Astrocyte (in vitro differentiated cells and primary cell): Measurements from ENCODE around the gene RPL18. TPM values are rescaled to one million over a fixed set of nuclear protein-coding genes. Genes with fewer than 3 reads are reported as not detected.

ENCODE experiments used
- DNase-seq: peaks from one replicate; pipeline ENCODE4 v3.0.0-alpha.2; 2010; ENCODE audit warnings: low read depth
- FAIRE-seq: peaks from 2 replicates; lab custom pipeline; 2011; peaks lifted over from hg19 to GRCh38; lab: Jason Lieb, UNC
- H2AFZ ChIP-seq: 2 replicates; pipeline ENCODE4 v1.6.0; 2012; ENCODE audit warnings: low read depth, low read length, inconsistent platforms
- H3K27ac ChIP-seq: 2 replicates; pipeline ENCODE4 v1.5.1; 2011; ENCODE audit warnings: low read depth, low read length, inconsistent platforms
- H3K27me3 ChIP-seq: 2 replicates; pipeline ENCODE4 v1.6.0; 2011; ENCODE audit warnings: low read length, inconsistent platforms; ENCODE audit not compliant: insufficient read depth
- H3K36me3 ChIP-seq: 2 replicates; pipeline ENCODE4 v1.5.1; 2011; ENCODE audit warnings: low read length, inconsistent platforms; ENCODE audit not compliant: insufficient read depth
- H3K4me1 ChIP-seq: 2 replicates; pipeline ENCODE4 v1.5.1; 2011; ENCODE audit warnings: low read length, inconsistent platforms; ENCODE audit not compliant: insufficient read depth
- H3K4me2 ChIP-seq: 2 replicates; pipeline ENCODE4 v1.6.0; 2012; ENCODE audit warnings: low read length, inconsistent platforms
- H3K4me3 ChIP-seq: 2 replicates; pipeline ENCODE4 v1.5.1; 2011; ENCODE audit warnings: low read depth, mild to moderate bottlenecking, low read length, inconsistent platforms; ENCODE audit not compliant: insufficient read depth
- H3K79me2 ChIP-seq: 2 replicates; pipeline ENCODE4 v1.6.0; 2012; ENCODE audit warnings: mild to moderate bottlenecking, low read length, inconsistent platforms; ENCODE audit not compliant: insufficient read depth
- H3K9ac ChIP-seq: 2 replicates; pipeline ENCODE4 v1.6.0; 2012; ENCODE audit warnings: mild to moderate bottlenecking, low read length, inconsistent platforms
- H3K9me3 ChIP-seq: 2 replicates; pipeline ENCODE4 v1.5.1; 2012; ENCODE audit warnings: low read depth, mild to moderate bottlenecking, low read length, inconsistent platforms; ENCODE audit not compliant: insufficient read depth
- H4K20me1 ChIP-seq: 2 replicates; pipeline ENCODE4 v1.6.0; 2012; ENCODE audit warnings: low read length, inconsistent platforms; ENCODE audit not compliant: insufficient read depth
- H3K27ac Mint-ChIP-seq: one replicate; pipeline ENCODE4 v1.8.0; 2021; ENCODE audit warnings: mild to moderate bottlenecking, mixed read lengths; ENCODE audit not compliant: unreplicated experiment
- H3K27me3 Mint-ChIP-seq: one replicate; pipeline ENCODE4 v1.8.0; 2021; ENCODE audit warnings: low read depth, mixed read lengths; ENCODE audit not compliant: unreplicated experiment
- H3K36me3 Mint-ChIP-seq: one replicate; pipeline ENCODE4 v1.8.0; 2021; ENCODE audit warnings: low read depth, mixed read lengths; ENCODE audit not compliant: unreplicated experiment
- H3K4me1 Mint-ChIP-seq: one replicate; pipeline ENCODE4 v1.8.0; 2021; ENCODE audit warnings: low read depth, mixed read lengths; ENCODE audit not compliant: unreplicated experiment
- H3K4me3 Mint-ChIP-seq: one replicate; pipeline ENCODE4 v1.8.0; 2021; ENCODE audit warnings: mild to moderate bottlenecking, moderate library complexity, mixed read lengths; ENCODE audit not compliant: unreplicated experiment
- H3K9me3 Mint-ChIP-seq: one replicate; pipeline ENCODE4 v1.8.0; 2021; ENCODE audit warnings: mild to moderate bottlenecking, mixed read lengths; ENCODE audit not compliant: unreplicated experiment
- EZH2 ChIP-seq: IDR thresholded peaks from 2 replicates; pipeline ENCODE4 v1.6.1; 2012; ENCODE audit warnings: mild to moderate bottlenecking, low read length, inconsistent platforms; ENCODE audit not compliant: insufficient read depth
- total RNA-seq: library from RNA; stranded (reverse); gene quantifications from 2 replicates; pipeline ENCODE4 v1.2.1, GENCODE V29; 2021
- TF ChIP-seq, protein P1 (sequence below): IDR thresholded peaks from 2 replicates; pipeline ENCODE4 v1.5.1; 2011; ENCODE audit warnings: low read depth, mild to moderate bottlenecking, inconsistent platforms, low read length, moderate library complexity; ENCODE audit not compliant: insufficient read depth

Gene RPL18
- total RNA-seq, 1 donor from 2014 or later, result 1,102 TPM

DNA sequence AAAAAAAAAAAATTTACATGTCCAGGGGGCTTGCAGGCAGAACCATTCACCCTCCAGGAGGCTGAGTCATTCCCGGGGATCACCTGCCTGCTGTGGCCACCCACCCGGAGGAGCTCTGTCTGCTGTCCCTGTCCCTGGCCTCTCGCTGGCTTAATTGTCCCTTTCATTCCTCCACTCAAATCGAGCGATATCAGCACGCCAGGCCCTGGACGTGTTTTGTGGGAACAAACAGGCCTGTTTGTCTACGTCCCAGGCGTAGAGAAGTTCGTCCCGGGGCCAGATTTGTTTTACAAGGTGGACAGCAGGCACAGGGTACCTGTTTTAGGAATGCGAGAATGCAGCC lies 45.8 kb downstream of the RPL18 start:
- Mint-ChIP-seq H3K36me3 (no peaks in the 10 kb centered on the region), H3K27ac (no peak overlapping the region), H3K9me3 (no peaks in the 10 kb centered on the region), H3K27me3 (peaks cover 3% of the 10 kb centered on the region), H3K4me3 (no peak overlapping the region), H3K4me1 (peaks cover 8% of the 10 kb centered on the region)
- Histone ChIP-seq H2AFZ (no peak overlapping the region), H3K9me3 (no peaks in the 10 kb centered on the region), H3K27ac (no peak overlapping the region), H3K4me1 (peaks cover 7% of the 10 kb centered on the region), H3K4me3 (no peak overlapping the region), H3K27me3 (no peaks in the 10 kb centered on the region), H3K4me2 (no peak overlapping the region), H3K79me2 (no peaks in the 10 kb centered on the region), H4K20me1 (no peaks in the 10 kb centered on the region), H3K36me3 (no peaks in the 10 kb centered on the region), H3K9ac (no peak overlapping the region)
- no peak for TF ChIP-seq EZH2
- TF ChIP-seq, protein P1, sequence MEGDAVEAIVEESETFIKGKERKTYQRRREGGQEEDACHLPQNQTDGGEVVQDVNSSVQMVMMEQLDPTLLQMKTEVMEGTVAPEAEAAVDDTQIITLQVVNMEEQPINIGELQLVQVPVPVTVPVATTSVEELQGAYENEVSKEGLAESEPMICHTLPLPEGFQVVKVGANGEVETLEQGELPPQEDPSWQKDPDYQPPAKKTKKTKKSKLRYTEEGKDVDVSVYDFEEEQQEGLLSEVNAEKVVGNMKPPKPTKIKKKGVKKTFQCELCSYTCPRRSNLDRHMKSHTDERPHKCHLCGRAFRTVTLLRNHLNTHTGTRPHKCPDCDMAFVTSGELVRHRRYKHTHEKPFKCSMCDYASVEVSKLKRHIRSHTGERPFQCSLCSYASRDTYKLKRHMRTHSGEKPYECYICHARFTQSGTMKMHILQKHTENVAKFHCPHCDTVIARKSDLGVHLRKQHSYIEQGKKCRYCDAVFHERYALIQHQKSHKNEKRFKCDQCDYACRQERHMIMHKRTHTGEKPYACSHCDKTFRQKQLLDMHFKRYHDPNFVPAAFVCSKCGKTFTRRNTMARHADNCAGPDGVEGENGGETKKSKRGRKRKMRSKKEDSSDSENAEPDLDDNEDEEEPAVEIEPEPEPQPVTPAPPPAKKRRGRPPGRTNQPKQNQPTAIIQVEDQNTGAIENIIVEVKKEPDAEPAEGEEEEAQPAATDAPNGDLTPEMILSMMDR, result no peak
- FAIRE-seq (no peak), DNase-seq (no peak)

DNA sequence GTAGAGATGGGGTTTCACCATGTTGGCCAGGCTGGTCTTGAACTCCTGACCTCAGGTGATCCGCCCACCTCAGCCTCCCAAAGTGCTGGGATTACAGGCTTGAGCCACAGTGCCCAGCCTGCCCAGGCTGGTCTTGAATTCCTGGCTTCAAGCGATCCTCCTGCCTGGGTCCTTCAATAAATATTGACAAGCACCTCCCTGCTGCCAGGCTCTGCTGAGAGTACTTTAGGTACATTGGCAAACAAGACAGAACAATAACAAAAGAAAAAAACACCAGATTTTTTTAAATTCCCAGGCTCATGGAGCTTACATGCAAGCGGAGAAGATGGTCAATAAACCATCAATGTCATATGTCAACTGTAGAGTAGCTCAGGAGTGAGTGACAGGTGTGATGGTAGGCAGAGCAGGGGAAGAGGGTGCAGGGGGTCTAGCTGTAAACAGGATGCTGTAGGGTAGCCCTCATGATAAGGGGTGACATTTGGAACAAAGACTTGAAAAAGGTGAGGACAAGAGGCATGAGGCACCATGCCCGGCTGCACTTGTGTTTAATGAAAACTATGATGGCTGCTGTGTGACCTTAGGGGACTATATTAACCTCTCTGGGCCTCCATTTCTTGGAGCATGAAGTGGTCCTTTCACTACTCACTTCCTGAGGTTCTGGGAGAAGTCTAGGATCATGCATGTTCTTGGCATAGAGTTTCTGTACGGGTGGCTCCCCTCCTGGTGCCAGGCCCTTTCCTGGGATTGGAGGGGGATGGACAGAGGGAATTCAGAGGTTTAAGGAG lies 47.4 kb downstream of the RPL18 start:
- H3K27ac ChIP-seq, result no peak overlapping the region
- no peak overlapping the region for H3K4me2 ChIP-seq
- no peak for DNase-seq
- TF ChIP-seq, protein P1, result no peak
- TF ChIP-seq EZH2, result no peak
- Mint-ChIP-seq H3K36me3 (no peaks in the 10 kb centered on the region), H3K9me3 (no peaks in the 10 kb centered on the region), H3K4me1 (peaks cover 8% of the 10 kb centered on the region), H3K27me3 (peaks cover 3% of the 10 kb centered on the region), H3K4me3 (no peak overlapping the region), H3K27ac (no peak overlapping the region)
- H3K9ac ChIP-seq, result no peak overlapping the region
- FAIRE-seq, result no peak
- H3K36me3 ChIP-seq, result no peaks in the 10 kb centered on the region
- no peak overlapping the region for H2AFZ ChIP-seq
- H3K9me3 ChIP-seq, result no peaks in the 10 kb centered on the region
- no peaks in the 10 kb centered on the region for H4K20me1 ChIP-seq
- no peaks in the 10 kb centered on the region for H3K27me3 ChIP-seq
- no peaks in the 10 kb centered on the region for H3K79me2 ChIP-seq
- H3K4me1 ChIP-seq, result peaks cover 12% of the 10 kb centered on the region
- no peak overlapping the region for H3K4me3 ChIP-seq

DNA sequence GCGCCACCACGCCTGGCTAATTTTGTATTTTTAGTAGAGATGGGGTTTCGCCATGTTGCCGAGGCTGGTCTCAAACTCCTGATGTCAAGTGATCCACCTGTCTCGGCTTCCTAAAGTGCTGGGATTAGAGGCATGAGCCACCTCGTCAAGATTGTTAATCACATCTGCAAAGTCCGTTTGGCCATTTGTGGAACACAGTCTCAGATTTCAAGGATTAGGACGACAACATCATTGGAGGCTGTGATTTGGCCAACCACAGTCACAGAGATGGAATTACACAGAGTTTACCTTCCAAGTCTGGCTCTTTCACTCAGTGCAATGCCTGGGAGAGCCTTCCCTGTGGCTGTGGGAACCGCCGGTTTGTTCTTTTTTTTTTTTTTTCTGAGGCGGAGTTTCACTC lies 49.2 kb downstream of the RPL18 start:
- no peaks in the 10 kb centered on the region for H3K9me3 ChIP-seq
- peaks cover 7% of the 10 kb centered on the region for H3K27me3 Mint-ChIP-seq
- H3K27me3 ChIP-seq, result no peaks in the 10 kb centered on the region
- H3K4me3 ChIP-seq, result no peak overlapping the region
- H2AFZ ChIP-seq, result no peak overlapping the region
- H3K36me3 Mint-ChIP-seq, result no peaks in the 10 kb centered on the region
- H3K4me1 ChIP-seq, result peaks cover 12% of the 10 kb centered on the region
- TF ChIP-seq, protein P1, result no peak
- TF ChIP-seq EZH2, result no peak
- H3K79me2 ChIP-seq, result no peaks in the 10 kb centered on the region
- no peaks in the 10 kb centered on the region for H3K9me3 Mint-ChIP-seq
- H3K9ac ChIP-seq, result no peak overlapping the region
- no peak overlapping the region for H3K4me3 Mint-ChIP-seq
- H3K4me1 Mint-ChIP-seq, result peaks cover 9% of the 10 kb centered on the region
- H4K20me1 ChIP-seq, result no peaks in the 10 kb centered on the region
- H3K4me2 ChIP-seq, result no peak overlapping the region
- no peak overlapping the region for H3K27ac Mint-ChIP-seq
- FAIRE-seq (no peak), DNase-seq (peak; percentile 57)
- no peak overlapping the region for H3K27ac ChIP-seq
- H3K36me3 ChIP-seq, result no peaks in the 10 kb centered on the region
